ENCODE results near the gene NCR2.

NCR2 gene

DNA sequence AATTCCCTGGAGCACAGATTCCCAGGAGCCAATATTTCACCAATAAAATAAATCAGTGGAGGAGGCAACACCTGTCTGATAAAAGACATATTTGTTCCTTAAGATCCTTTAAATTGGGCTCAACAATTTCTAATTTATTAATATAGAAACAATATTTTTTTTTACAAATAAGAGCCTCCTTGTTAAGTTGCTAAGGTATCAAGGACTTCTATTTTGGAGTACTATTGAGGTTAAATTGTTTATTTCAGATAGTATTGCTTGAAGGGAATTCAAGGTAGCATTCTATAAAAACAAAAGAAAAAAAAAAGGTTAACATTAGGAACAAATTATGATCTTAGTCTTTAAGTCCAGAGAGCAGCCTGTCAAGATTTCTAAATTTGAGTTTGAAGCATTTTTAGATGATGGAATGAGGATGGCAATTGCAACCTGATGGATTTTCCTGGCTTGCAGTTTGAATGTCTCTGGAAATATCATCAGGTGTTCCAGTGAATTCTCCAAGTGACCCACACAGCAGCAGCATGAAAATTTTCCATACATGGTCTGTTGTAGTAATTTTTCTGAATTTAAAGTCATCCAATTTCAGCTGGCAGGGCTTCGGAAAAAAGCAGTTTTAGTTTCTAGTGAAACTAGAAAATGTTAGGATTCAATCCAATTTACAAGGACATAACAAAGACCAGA is 19.3 kb upstream of the NCR2 start:
- TF ChIP-seq ZNF274 (IDR thresholded peaks at IDR 0.05; ENCODE audit: low read depth, low read length), result no peak
- H3K4me3 ChIP-seq (ENCODE audit: low read length), result no peak overlapping the region

DNA sequence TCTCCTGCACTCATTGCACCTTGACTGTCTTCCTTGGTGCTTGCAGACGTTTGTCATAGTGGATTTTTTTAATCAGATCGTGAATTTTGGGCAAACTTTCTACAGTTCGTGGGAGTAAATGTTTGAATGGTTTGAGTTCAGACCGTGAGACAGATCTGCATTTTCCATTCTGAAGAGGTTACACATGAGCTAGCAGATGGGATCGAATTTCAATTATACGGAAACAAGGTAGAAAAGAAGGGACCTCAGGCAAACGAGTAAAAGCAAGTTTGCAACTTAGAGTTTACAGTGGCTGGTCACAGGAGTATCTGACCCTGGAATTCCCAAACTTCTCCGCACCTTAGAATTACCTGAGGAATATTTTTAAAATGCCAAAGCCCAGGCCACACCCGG is 17.2 kb upstream of the NCR2 start:
- H3K4me3 ChIP-seq (ENCODE audit: low read length), result no peak overlapping the region; the same call in 1 of the 2 replicates
- TF ChIP-seq ZNF274 (IDR thresholded peaks at IDR 0.05; ENCODE audit: low read depth, low read length), result no peak

DNA sequence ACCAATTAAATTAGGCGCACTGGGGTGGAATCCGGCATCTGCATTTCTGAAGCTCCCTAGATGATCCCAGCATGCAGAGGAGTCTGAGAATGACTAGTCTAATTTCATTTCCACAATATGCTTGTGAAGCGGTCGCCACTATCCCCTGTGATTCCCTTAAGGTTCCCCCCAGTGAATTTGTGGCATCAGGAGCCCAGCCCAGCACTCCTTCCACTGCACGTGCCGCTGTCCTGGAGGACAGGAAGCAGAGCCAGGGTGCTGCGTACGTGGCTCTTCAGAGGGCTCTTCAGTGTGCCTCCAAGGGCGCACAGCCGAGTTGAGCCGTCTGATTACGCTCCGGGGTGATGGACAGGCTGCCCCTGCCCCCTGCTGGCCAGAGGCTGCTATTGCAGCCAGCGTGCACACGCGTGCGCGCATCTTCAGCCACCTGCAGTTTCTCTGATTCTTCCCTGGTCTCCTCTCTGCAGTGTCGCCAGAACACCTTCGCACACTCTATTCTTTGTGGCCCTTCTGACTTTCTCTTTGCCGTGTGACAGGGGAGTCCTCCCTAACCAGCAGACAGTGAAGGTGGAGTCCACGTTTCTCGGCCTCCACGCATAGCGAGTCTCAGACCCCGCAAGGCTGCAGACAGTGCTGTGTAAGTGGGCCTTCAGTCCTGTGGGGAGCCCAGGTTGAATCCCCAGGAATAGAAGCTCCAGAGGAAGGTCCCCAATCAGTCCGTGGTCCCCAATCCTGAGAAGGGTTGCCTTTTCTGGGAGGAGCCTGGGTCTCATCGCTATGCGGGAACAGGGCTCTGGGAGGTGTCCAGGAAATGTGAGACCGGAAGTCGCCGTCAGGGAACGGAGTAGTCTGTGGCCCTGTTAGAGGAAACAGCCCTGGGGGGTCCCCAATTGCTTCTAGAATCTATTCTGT is 16.5 kb upstream of the NCR2 start:
- H3K4me3 ChIP-seq (ENCODE audit: low read length), result no peak overlapping the region; the same call in 1 of the 2 replicates
- no peak for TF ChIP-seq ZNF274 (IDR thresholded peaks at IDR 0.05; ENCODE audit: low read depth, low read length)

DNA sequence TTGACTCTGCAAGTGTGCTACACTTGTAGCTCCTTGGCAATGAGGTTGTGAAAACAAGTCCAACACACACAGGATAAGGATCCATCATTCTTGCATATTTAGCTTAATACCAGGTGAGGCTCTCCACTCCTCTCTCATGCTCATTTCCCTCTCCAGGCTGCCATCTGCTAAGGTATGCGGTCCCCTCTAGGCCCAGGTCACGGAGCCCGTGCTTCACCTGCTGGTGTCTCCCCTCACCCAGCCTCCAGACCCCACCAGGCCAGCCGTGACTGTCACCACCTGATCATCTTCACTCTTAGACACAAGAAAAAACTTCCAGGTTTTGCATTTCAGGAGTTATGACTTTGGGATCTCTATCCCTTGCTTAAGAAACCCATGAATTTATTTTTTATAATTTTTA is 14.2 kb upstream of the NCR2 start:
- TF ChIP-seq ZNF274 (IDR thresholded peaks at IDR 0.05; ENCODE audit: low read depth, low read length), result no peak
- H3K4me3 ChIP-seq (ENCODE audit: low read length), result no peak overlapping the region

DNA sequence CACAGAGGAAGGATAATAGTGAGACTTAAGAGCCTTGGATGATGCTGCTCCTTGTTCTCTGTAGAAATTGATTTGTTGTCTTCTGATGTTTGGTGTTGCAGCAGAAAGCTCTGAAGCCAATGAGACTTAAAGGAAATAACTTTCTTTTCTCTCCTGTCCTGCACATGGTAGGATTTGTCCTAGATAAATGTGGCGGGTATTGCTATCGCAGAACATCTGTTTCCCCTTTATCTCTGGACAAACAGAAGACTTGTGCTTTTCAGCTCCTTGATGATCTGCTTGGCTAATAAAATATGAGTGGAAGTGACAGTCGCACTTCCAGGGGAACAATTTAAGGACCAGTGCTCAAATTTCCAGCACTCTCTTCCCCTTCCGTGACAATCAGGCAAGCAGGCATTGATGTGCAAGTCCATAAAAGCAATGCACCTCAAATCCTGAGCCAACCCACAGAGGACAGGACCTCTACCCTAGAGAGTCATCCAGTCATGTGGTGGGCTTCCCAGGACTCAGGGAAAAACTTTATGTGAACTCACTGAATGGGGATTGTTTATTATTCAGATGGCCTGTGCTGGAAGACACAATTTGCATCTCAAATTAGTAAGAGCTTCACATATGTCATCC is 9.9 kb upstream of the NCR2 start:
- no peak overlapping the region for H3K4me3 ChIP-seq (ENCODE audit: low read length)
- no peak for TF ChIP-seq ZNF274 (IDR thresholded peaks at IDR 0.05; ENCODE audit: low read depth, low read length)

DNA sequence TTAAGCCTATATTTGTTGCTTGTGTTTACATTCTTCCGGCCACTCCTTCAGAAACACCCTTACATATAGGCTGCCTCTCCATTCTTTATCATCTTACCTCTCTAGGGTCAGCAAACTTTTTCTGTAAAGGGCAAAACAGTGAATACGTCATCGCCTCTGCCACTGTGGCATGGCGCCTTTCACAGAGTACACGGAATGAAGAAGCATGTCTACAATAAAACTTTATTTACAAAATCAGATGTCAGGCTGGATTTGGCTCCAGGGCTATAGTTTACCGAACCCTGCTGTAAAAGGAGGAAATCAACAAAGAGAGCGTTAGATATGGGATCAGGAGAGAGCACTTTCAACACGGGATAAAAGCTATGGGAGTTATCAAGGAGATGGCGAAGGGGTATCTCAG is 9.3 kb upstream of the NCR2 start:
- no peak for TF ChIP-seq ZNF274 (IDR thresholded peaks at IDR 0.05; ENCODE audit: low read depth, low read length)
- no peak overlapping the region for H3K4me3 ChIP-seq (ENCODE audit: low read length)

DNA sequence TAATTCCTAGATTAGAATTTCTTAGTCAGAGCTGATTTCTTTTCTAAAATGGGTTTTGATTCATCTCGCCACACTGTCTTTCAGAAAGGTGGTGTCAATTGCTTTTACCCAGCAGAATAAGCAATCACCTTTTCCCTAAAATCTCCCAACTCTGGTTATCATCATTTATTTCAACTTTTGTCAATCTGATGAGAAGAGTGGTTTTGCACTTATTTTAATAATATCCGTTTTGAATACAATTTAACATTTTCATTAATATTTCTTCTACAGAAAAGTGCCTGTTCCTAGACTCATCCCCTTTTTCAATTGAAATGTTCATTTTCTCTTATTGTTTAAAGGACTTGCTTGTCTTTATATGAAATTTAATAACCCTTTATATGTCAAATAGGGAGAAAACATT is 8.2 kb upstream of the NCR2 start:
- no peak overlapping the region for H3K4me3 ChIP-seq (ENCODE audit: low read length)
- TF ChIP-seq ZNF274 (IDR thresholded peaks at IDR 0.05; ENCODE audit: low read depth, low read length), result no peak

DNA sequence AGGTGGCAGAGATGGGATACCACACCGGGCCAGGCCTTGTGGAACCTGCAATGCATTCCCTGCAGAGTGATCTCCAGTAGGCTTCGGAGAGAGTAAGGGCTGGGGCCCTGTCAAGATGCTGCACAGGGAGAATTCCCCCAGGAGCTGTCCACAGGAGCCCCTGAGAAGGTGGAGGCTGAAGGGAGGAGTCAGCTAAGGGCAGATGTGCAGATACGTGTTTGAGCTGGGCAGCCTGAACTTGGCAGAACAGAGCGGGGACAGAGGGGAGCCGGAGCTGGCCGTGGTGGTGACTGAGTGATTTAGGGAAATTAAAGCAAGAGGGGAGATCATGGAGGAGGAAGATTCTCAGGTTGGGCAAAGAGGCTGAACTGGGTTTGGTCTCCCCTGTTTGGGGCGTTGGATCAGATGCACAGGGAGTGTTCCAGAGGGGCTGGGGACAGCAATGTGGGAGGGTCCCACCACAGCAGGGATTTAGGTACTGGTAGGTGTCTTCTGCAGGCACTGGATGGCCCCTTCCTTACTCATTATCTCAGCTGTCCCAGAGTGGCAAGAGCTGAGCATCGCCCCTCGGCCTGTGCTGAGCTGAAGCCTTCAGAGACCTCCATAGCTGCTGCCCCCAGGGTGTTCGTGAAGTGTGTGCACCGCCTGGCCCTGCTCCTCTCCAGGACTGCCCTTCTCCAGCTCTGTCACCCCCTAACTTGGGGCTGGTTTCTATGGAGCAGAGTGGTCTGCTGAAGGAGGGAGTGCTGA is 3.8 kb upstream of the NCR2 start:
- H3K4me3 ChIP-seq (ENCODE audit: low read length), result no peak overlapping the region
- TF ChIP-seq ZNF274 (IDR thresholded peaks at IDR 0.05; ENCODE audit: low read depth, low read length), result no peak

DNA sequence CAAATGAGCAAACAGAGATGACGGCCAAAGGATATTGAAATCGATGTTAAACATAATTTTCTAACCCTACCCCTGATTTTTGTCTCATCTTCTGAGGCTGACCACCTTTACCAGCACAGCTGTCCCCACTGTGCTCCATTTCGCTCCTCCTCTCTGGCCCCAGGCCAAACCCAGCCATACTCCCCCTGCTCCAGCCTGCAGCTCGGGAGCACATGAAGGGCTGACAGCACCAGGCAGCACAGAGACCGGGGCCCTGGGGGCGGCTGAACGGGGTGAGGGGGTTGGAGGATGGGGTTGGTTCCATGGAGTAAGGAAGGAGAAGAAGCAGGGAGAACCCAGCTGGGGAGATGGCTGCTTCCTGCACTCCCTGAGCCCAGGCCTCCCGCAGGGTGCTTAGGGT is 3.2 kb upstream of the NCR2 start:
- TF ChIP-seq ZNF274 (IDR thresholded peaks at IDR 0.05; ENCODE audit: low read depth, low read length), result no peak

DNA sequence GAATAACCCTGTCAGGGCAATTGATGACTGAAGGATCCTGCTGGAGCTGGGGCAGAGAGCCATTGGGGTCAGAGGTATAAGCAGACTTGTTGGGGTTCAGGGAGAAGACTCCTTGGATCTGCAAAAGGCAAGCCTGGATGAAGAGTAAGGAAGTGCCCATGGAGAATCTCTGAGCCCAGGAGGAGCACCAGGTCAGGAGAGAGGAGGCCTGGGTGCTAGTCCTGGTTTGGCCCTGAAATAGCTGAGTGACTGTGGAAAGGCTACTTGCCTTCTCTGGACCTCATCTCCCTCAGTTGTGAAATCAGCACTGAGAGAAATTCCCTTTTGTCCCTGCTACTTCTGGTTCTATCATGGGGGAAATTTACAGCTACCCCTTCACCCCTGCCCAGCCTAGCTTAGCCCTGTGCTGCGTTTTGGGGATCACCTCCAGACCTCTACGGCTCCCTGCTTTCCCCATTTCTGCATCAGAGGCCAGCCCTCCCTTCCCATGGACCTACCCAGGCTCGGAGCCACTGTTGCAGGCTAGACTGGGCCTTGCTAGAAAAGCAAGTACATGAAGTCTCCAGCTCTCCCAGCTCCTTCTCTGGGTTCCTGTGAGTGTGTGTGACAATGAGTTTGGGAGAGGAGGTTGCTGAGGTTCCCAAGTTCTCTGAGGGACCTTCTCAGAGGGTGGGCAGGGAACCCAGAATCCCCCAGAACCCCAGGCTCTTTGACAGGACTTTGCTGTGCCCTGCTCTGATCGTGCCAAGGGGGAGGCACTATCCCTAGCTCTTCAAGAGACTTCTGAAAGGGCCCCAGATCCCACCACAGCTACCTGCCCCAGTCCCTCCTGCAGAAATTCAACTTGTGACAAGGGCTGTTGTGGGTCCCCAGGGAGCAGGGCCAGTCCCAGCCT is 2.3 kb upstream of the NCR2 start:
- TF ChIP-seq ZNF274 (IDR thresholded peaks at IDR 0.05; ENCODE audit: low read depth, low read length), result no peak
- no peak overlapping the region for H3K4me3 ChIP-seq (ENCODE audit: low read length)

More for the DNA sequence above, 3.2 kb upstream of the NCR2 start:
- no peak overlapping the region for H3K4me3 ChIP-seq (ENCODE audit: low read length)

DNA sequence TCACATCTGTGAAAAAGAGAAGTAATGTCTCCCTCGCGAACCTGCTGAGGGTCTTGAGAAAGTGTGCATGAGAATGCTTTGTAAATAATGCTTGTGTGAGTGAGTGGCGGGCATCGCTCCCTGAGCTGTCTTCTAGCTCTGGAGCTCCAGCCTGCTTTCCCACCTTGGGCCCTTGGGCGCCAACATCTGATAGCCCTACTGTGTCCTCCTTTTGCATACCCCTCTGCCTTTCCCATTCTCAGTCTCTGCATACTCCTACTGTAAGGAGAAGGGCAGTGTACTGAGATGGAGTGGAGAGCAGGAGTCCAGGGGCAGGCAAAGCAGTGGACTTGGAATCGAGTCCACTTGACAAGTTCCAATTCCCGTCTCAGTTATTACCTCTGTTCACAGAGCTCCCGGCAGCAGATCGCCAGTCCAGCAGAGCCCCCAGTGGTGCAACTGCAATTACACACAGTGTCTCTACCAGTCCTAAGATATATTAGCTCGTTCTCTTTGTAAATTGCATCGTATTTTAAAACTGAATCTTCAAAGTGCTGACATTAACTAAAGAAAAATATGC is 847 bp upstream of the NCR2 start:
- TF ChIP-seq ZNF274 (IDR thresholded peaks at IDR 0.05; ENCODE audit: low read depth, low read length), result no peak
- H3K4me3 ChIP-seq (ENCODE audit: low read length), result no peak overlapping the region

DNA sequence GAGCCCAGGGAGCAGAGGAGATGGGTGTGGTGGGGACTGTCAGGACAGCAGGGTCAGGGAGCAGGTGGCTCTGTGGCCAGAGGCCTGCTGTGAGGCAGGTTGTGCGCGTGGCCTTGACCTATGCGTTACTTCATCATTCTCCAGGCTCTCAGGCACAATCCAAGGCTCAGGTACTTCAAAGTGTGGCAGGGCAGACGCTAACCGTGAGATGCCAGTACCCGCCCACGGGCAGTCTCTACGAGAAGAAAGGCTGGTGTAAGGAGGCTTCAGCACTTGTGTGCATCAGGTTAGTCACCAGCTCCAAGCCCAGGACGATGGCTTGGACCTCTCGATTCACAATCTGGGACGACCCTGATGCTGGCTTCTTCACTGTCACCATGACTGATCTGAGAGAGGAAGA is 535 bp downstream of the NCR2 start:
- TF ChIP-seq ZNF274 (IDR thresholded peaks at IDR 0.05; ENCODE audit: low read depth, low read length), result no peak
- H3K4me3 ChIP-seq (ENCODE audit: low read length), result no peak overlapping the region

DNA sequence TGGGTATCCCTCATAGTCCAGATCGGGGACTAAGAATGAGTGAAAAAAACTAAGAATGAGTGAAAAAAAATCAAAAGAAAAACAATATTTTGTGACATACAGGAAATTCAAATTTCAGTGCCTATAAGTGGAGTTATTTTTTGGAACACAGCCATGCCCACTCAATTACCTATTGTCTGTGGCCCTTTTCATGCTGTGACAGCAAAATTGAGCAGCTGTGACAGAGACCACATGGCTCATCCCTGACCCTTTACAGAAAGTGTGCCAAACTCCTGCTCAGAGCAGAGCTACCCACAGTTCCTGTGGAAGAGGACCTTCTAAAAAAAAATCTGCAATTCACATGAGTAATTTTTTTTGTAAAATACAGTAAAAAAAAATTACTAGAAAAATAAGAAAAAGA is 1.4 kb downstream of the NCR2 start:
- TF ChIP-seq ZNF274 (IDR thresholded peaks at IDR 0.05; ENCODE audit: low read depth, low read length), result no peak
- H3K4me3 ChIP-seq (ENCODE audit: low read length), result no peak overlapping the region

All from GM08714 (cell line).